ENCODE results near the gene KCTD4. TPM values are rescaled to one million over a fixed set of nuclear protein-coding genes. Genes with fewer than 3 reads are reported as not detected.

Gene KCTD4
- total RNA-seq, 1 experiment from 2014 or later = not detected

GRCh38 chr13:45196096-45196495 lies 4.7 kb downstream of the KCTD4 start:
- Mint-ChIP-seq H3K36me3 (ENCODE audit: insufficient read depth, unreplicated experiment) (no peaks in the 10 kb centered on the region), H3K27me3 (ENCODE audit: insufficient read depth, unreplicated experiment) (no peaks in the 10 kb centered on the region), H3K9me3 (ENCODE audit: unreplicated experiment) (no peaks in the 10 kb centered on the region), H3K4me3 (ENCODE audit: unreplicated experiment) (no peak overlapping the region), H3K27ac (ENCODE audit: unreplicated experiment) (peak overlapping the region; percentile 0), H3K4me1 (ENCODE audit: low read depth, unreplicated experiment) (no peaks in the 10 kb centered on the region)
- Histone ChIP-seq H3K9me3 (no peaks in the 10 kb centered on the region), H3K4me1 (peaks cover 16% of the 10 kb centered on the region), H3K27me3 (replicated peaks; ENCODE audit: control insufficient read depth, insufficient read depth, low read length) (no peaks in the 10 kb centered on the region), H3K36me3 (ENCODE audit: control insufficient read depth, insufficient read depth, low read length) (no peaks in the 10 kb centered on the region), H3K4me3 (ENCODE audit: low read depth, low read length) (no peak overlapping the region)
- no peak for DNase-seq
- intact Hi-C loops (cut with micrococcal nuclease; ENCODE audit: unreplicated experiment) = loop anchor here (10.0 kb wide), 1 partner anchor 151 kb away; no protein-coding TSS in a partner anchor
- ChIA-PET CTCF (no interaction called here), POLR2A (no interaction called here)
- BruUV-seq (replicated peaks) = no TSS peak
- TF ChIP-seq, protein P1, sequence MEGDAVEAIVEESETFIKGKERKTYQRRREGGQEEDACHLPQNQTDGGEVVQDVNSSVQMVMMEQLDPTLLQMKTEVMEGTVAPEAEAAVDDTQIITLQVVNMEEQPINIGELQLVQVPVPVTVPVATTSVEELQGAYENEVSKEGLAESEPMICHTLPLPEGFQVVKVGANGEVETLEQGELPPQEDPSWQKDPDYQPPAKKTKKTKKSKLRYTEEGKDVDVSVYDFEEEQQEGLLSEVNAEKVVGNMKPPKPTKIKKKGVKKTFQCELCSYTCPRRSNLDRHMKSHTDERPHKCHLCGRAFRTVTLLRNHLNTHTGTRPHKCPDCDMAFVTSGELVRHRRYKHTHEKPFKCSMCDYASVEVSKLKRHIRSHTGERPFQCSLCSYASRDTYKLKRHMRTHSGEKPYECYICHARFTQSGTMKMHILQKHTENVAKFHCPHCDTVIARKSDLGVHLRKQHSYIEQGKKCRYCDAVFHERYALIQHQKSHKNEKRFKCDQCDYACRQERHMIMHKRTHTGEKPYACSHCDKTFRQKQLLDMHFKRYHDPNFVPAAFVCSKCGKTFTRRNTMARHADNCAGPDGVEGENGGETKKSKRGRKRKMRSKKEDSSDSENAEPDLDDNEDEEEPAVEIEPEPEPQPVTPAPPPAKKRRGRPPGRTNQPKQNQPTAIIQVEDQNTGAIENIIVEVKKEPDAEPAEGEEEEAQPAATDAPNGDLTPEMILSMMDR (IDR thresholded peaks at IDR 0.05; ENCODE audit: insufficient read depth in 1 of 2, low read depth in 1 of 2, low read length in 1 of 2, severe bottlenecking in 1 of 2, unreplicated experiment in 1 of 2) = no peak

GRCh38 chr13:45195421-45195820 lies 5.4 kb downstream of the KCTD4 start:
- no peaks in the 10 kb centered on the region for H3K27me3 ChIP-seq (replicated peaks; ENCODE audit: control insufficient read depth, insufficient read depth, low read length)
- Mint-ChIP-seq H3K36me3 (ENCODE audit: insufficient read depth, unreplicated experiment) (no peaks in the 10 kb centered on the region), H3K4me3 (ENCODE audit: unreplicated experiment) (no peak overlapping the region), H3K27me3 (ENCODE audit: insufficient read depth, unreplicated experiment) (no peaks in the 10 kb centered on the region), H3K4me1 (ENCODE audit: low read depth, unreplicated experiment) (no peaks in the 10 kb centered on the region), H3K9me3 (ENCODE audit: unreplicated experiment) (no peaks in the 10 kb centered on the region), H3K27ac (ENCODE audit: unreplicated experiment) (no peak overlapping the region)
- ChIA-PET CTCF (no interaction called here), POLR2A (no interaction called here)
- no peaks in the 10 kb centered on the region for H3K36me3 ChIP-seq (ENCODE audit: control insufficient read depth, insufficient read depth, low read length)
- H3K4me1 ChIP-seq = peaks cover 16% of the 10 kb centered on the region
- BruUV-seq (replicated peaks) = no TSS peak
- DNase-seq = no peak
- TF ChIP-seq, protein P1 (IDR thresholded peaks at IDR 0.05; ENCODE audit: insufficient read depth in 1 of 2, low read depth in 1 of 2, low read length in 1 of 2, severe bottlenecking in 1 of 2, unreplicated experiment in 1 of 2) = no peak
- no peaks in the 10 kb centered on the region for H3K9me3 ChIP-seq
- H3K4me3 ChIP-seq (ENCODE audit: low read depth, low read length) = no peak overlapping the region
- intact Hi-C loops (cut with micrococcal nuclease; ENCODE audit: unreplicated experiment) = loop anchor here (10.0 kb wide), 1 partner anchor 151 kb away; no protein-coding TSS in a partner anchor

DNA sequence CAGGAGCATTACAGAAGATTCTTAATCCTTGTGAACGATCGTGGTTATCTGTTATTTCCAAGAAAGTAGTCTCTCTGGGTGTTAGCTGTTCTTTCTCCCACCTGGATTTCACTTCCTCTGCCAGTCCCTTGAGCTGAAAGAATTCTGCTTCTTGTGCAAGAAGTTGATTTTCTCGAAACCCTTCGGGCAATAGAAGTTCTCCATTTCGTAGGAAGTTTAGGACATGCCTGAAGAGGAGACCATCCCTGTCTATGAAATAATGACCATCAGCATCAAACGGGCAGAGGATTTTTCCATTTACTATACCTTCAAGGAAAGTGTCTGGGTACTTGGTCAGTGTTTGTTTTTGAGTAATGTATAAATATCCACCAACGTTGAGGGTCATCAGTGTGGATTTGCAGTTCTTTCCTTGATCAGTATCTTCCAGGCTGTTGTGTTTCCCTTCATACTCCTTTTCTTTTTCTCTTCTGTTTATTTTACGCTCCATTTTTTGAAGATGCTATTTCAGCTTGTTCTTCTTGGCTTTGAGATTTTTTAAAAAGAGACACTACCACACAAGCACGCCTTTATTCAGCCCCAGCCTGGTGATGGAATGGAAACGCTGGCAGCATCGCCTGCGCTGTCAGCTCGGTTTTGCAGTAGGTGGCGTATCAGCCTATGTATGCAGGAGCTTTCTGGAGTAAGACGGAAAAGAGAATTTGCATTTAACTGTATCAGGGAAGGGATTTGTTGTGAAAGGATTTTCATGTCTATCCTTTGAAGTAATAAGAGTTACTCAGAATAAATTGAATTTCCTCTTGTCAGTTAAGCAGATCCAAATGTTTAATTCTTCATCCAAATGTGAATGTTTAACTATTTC lies 6.5 kb downstream of the KCTD4 start:
- Histone ChIP-seq H3K4me3 (ENCODE audit: low read depth, low read length) (no peak overlapping the region), H3K27me3 (replicated peaks; ENCODE audit: control insufficient read depth, insufficient read depth, low read length) (no peaks in the 10 kb centered on the region), H3K9me3 (no peaks in the 10 kb centered on the region), H3K36me3 (ENCODE audit: control insufficient read depth, insufficient read depth, low read length) (no peaks in the 10 kb centered on the region), H3K4me1 (peaks cover 16% of the 10 kb centered on the region)
- peak in 1 of 2 experiments; percentile 43 for DNase-seq
- ChIA-PET POLR2A (no interaction called here), CTCF (interaction anchor here (1.2 to 2.4 kb wide), 2 partner anchors 87 to 148 kb away, joined by 4 to 8 read pairs; no protein-coding TSS in a partner anchor)
- TF ChIP-seq, protein P1 (IDR thresholded peaks at IDR 0.05; ENCODE audit: insufficient read depth in 1 of 2, low read depth in 1 of 2, low read length in 1 of 2, severe bottlenecking in 1 of 2, unreplicated experiment in 1 of 2) = peak in 1 of 2 experiments; percentile 34
- no TSS peak for BruUV-seq (replicated peaks)
- intact Hi-C loops (cut with micrococcal nuclease; ENCODE audit: unreplicated experiment) = loop anchor here (1.0 to 10.0 kb wide), 2 partner anchors 87 to 150 kb away; no protein-coding TSS in a partner anchor
- Mint-ChIP-seq H3K9me3 (ENCODE audit: unreplicated experiment) (no peaks in the 10 kb centered on the region), H3K4me1 (ENCODE audit: low read depth, unreplicated experiment) (no peaks in the 10 kb centered on the region), H3K36me3 (ENCODE audit: insufficient read depth, unreplicated experiment) (peaks cover 5% of the 10 kb centered on the region), H3K4me3 (ENCODE audit: unreplicated experiment) (no peak overlapping the region), H3K27ac (ENCODE audit: unreplicated experiment) (no peak overlapping the region), H3K27me3 (ENCODE audit: insufficient read depth, unreplicated experiment) (no peaks in the 10 kb centered on the region)

Measured in Caco-2 (cell line).